Measurements from ENCODE around the gene TAF7L.
"Not testable (repeated sequence)": the region's sequence is repeated elsewhere in the genome, so short reads cannot be mapped to it uniquely, and the experiment has no call there.

TAF7L gene

GRCh38 chrX:101290957-101291603 is at the start of gene TAF7L:
Gene TAF7L, minus strand, starts transcription at chrX:101291334. Its CDS starts 3,791 bp downstream, at chrX:101287543.
- no peak for DNase-seq (ENCODE audit: low read depth)

- no peak for DNase-seq (ENCODE audit: low read depth)
Observed at GRCh38 chrX:101337776-101338271, 46.7 kb upstream of the TAF7L start.

GRCh38 chrX:101334310-101334709 is 43.2 kb upstream of the TAF7L start:
- not testable (repeated sequence) for DNase-seq (ENCODE audit: low read depth)

GRCh38 chrX:101326600-101326999 is 35.5 kb upstream of the TAF7L start:
- DNase-seq (ENCODE audit: low read depth), result not testable (repeated sequence)

GRCh38 chrX:101303790-101304189 is 12.7 kb upstream of the TAF7L start:
- no peak for DNase-seq (ENCODE audit: low read depth)

GRCh38 chrX:101295603-101296002 is 4.5 kb upstream of the TAF7L start:
- not testable (repeated sequence) for DNase-seq (ENCODE audit: low read depth)

GRCh38 chrX:101287402-101287801 is 3.7 kb downstream of the TAF7L start:
- no peak for DNase-seq (ENCODE audit: low read depth)

- no peak for DNase-seq (ENCODE audit: low read depth)
Observed at GRCh38 chrX:101276238-101276637, 14.9 kb downstream of the TAF7L start.

GRCh38 chrX:101274198-101274597 is 16.9 kb downstream of the TAF7L start:
- no peak for DNase-seq (ENCODE audit: low read depth)

- no peak for DNase-seq (ENCODE audit: low read depth)
Observed at GRCh38 chrX:101265869-101266428, 25.2 kb downstream of the TAF7L start.

- DNase-seq (ENCODE audit: low read depth), result no peak
Observed at GRCh38 chrX:101263766-101264165, 27.4 kb downstream of the TAF7L start.

- no peak for DNase-seq (ENCODE audit: low read depth)
Observed at GRCh38 chrX:101262590-101262989, 28.5 kb downstream of the TAF7L start.

GRCh38 chrX:101260435-101260834 is 30.7 kb downstream of the TAF7L start:
- no peak for DNase-seq (ENCODE audit: low read depth)

- no peak for DNase-seq (ENCODE audit: low read depth)
Observed at GRCh38 chrX:101258259-101258581, 32.9 kb downstream of the TAF7L start.

GRCh38 chrX:101257448-101258258 is 33.5 kb downstream of the TAF7L start:
- no peak for DNase-seq (ENCODE audit: low read depth)

GRCh38 chrX:101252634-101253033 is 38.5 kb downstream of the TAF7L start:
- no peak for DNase-seq (ENCODE audit: low read depth)

- no peak for DNase-seq (ENCODE audit: low read depth)
Observed at GRCh38 chrX:101241531-101241930, 49.6 kb downstream of the TAF7L start.

- no peak for DNase-seq (ENCODE audit: low read depth)
Observed at GRCh38 chrX:101237041-101237440, 54.1 kb downstream of the TAF7L start.

GRCh38 chrX:101232316-101232715 is 58.8 kb downstream of the TAF7L start:
- no peak for DNase-seq (ENCODE audit: low read depth)

GRCh38 chrX:101231080-101231479 is 60.1 kb downstream of the TAF7L start:
- DNase-seq (ENCODE audit: low read depth), result no peak

- no peak for DNase-seq (ENCODE audit: low read depth)
Observed at GRCh38 chrX:101230636-101231035, 60.5 kb downstream of the TAF7L start.

GRCh38 chrX:101229170-101229569 is 62.0 kb downstream of the TAF7L start:
- DNase-seq (ENCODE audit: low read depth), result no peak

GRCh38 chrX:101223226-101223625 is 67.9 kb downstream of the TAF7L start:
- DNase-seq (ENCODE audit: low read depth), result no peak
